ENCODE data around the gene ALOX15B. TPM values are rescaled to one million over a fixed set of nuclear protein-coding genes. Genes with fewer than 3 reads are reported as not detected.
A peak's percentile ranks its signal among the peaks of the same experiment; 100 is the strongest.
"Not testable (repeated sequence)": the region's sequence is repeated elsewhere in the genome, so short reads cannot be mapped to it uniquely, and the experiment has no call there.

Gene ALOX15B
- total RNA-seq, 1 donor from 2014 or later, result 80.2 TPM

- H3K27me3 ChIP-seq, result peaks cover 3% of the 10 kb centered on the region
- no peak for TF ChIP-seq CTCF (IDR thresholded peaks at IDR 0.05)
- H3K27ac ChIP-seq, result no peak overlapping the region
- H3K36me3 ChIP-seq, result no peaks in the 10 kb centered on the region
- ATAC-seq (no peak), DNase-seq (peak; percentile 40)
- no peaks in the 10 kb centered on the region for H3K9me3 ChIP-seq
- H3K4me1 ChIP-seq, result peaks cover 37% of the 10 kb centered on the region
- no peak overlapping the region for H3K4me3 ChIP-seq
- intact Hi-C loops (cut with DNase I), result no loop called here
Measured at GRCh38 chr17:8020776-8021564, 17.9 kb upstream of the ALOX15B start.

- H3K27me3 ChIP-seq, result no peaks in the 10 kb centered on the region
- no peak for TF ChIP-seq CTCF (IDR thresholded peaks at IDR 0.05)
- DNase-seq (peak; percentile 37), ATAC-seq (no peak)
- H3K4me1 ChIP-seq, result peaks cover 29% of the 10 kb centered on the region
- H3K36me3 ChIP-seq, result no peaks in the 10 kb centered on the region
- no peak overlapping the region for H3K4me3 ChIP-seq
- intact Hi-C loops (cut with DNase I), result no loop called here
- H3K27ac ChIP-seq, result no peak overlapping the region
- H3K9me3 ChIP-seq, result no peaks in the 10 kb centered on the region
Measured at GRCh38 chr17:8021565-8022359, 17.1 kb upstream of the ALOX15B start.

GRCh38 chr17:8022360-8023003 is 16.4 kb upstream of the ALOX15B start:
- Histone ChIP-seq H3K9me3 (no peaks in the 10 kb centered on the region), H3K4me3 (no peak overlapping the region), H3K4me1 (peaks cover 22% of the 10 kb centered on the region), H3K27ac (no peak overlapping the region), H3K36me3 (no peaks in the 10 kb centered on the region), H3K27me3 (no peaks in the 10 kb centered on the region)
- intact Hi-C loops (cut with DNase I), result no loop called here
- ATAC-seq (no peak), DNase-seq (peak; percentile 16)
- no peak for TF ChIP-seq CTCF (IDR thresholded peaks at IDR 0.05)

GRCh38 chr17:8024161-8024560 is 14.7 kb upstream of the ALOX15B start:
- Histone ChIP-seq H3K27ac (peak overlapping the region; percentile 24), H3K4me1 (peaks cover 15% of the 10 kb centered on the region)
- ATAC-seq; H3K9me3 ChIP-seq; intact Hi-C loops (cut with DNase I); H3K4me3 ChIP-seq; H3K27me3 ChIP-seq; H3K36me3 ChIP-seq: not testable (repeated sequence)
- peak; percentile 50 for DNase-seq

- H3K36me3 ChIP-seq, result no peaks in the 10 kb centered on the region
- no peak overlapping the region for H3K4me3 ChIP-seq
- ATAC-seq (no peak), DNase-seq (peak; percentile 46)
- H3K27me3 ChIP-seq, result no peaks in the 10 kb centered on the region
- intact Hi-C loops (cut with DNase I), result no loop called here
- peaks cover 11% of the 10 kb centered on the region for H3K4me1 ChIP-seq
- TF ChIP-seq CTCF (IDR thresholded peaks at IDR 0.05), result no peak
- no peak overlapping the region for H3K27ac ChIP-seq
- no peaks in the 10 kb centered on the region for H3K9me3 ChIP-seq
Measured at GRCh38 chr17:8025176-8025911, 13.5 kb upstream of the ALOX15B start.
